GF-D8 (cell line): ENCODE data around the gene GRB2.
"Not testable (repeated sequence)": the region's sequence is repeated elsewhere in the genome, so short reads cannot be mapped to it uniquely, and the experiment has no call there.

ENCODE experiments used
- DNase-seq: peaks from one replicate; lab custom pipeline; 2025; lab: John Stamatoyannopoulos, UW

GRB2 gene

DNA sequence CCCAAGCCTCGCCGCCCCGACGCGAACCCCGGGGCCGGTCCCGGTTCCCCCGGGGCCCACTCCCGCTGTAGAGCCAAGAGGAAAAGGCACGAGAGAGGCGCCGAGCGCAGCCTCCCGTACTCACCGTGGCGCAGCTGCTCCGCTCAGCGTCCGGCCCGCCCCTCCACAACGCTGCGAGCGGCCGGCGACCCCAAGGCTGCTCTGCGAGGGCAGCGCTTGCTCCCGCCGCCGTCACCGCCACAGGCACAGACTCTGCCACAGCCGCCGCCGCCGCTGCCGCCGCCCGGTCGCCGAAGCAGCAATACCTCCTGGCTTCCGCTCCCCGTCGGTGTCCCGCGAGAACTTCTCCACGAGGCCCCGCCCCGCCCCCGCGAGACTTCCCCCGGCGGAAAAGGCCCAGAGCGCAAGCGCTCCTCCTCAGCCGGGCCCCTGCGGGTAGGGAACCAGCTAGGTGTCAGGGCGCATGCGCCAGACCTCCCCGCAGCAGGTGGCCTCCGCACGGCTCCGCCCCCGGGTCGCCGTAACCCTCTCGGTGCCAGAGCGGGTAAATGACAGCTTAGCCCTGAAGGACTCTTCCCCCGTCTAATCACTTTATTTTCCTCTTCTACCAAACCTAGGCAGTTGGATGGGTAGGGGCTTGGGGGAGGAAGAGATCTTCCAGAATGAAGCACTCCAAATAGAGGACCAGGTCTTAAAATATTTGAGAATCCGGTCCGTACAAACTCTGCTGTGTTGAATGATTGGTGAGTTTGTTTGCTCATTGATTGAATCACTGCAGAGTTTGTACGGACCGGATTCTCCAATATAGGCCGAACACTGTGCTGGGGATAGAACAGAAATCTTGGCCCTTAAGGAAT is at the start of gene GRB2:
TSS of gene GRB2 (minus strand) at position 314 of the 857 bp plus-strand sequence. CDS start 12,050 bp downstream, outside the sequence.
- peak; percentile 91 for DNase-seq

GRCh38 chr17:75454672-75455071 is 49.2 kb upstream of the GRB2 start:
- not testable (repeated sequence) for DNase-seq

- peak; percentile 54 for DNase-seq
Measured at GRCh38 chr17:75454193-75454592, 48.7 kb upstream of the GRB2 start.

DNA sequence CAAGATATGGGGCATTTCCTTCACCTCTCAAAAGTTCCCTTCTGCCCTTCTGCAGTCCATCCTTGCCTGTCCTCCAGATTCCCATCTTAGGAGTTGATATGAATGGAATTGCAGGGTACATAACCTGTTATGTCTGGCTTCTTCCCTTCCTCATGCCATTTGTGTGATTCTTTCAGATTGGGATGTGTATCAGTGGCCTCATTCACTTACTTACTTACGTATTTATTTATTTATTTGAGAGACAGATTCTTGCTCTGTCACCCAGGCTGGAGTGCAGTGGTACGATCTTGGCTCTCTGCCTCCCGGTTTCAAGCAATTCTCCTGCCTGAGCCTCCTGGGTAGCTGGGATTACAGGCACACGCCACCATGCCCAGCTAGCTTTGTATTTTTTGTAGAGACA is 44.8 kb upstream of the GRB2 start:
- DNase-seq: no peak

DNA sequence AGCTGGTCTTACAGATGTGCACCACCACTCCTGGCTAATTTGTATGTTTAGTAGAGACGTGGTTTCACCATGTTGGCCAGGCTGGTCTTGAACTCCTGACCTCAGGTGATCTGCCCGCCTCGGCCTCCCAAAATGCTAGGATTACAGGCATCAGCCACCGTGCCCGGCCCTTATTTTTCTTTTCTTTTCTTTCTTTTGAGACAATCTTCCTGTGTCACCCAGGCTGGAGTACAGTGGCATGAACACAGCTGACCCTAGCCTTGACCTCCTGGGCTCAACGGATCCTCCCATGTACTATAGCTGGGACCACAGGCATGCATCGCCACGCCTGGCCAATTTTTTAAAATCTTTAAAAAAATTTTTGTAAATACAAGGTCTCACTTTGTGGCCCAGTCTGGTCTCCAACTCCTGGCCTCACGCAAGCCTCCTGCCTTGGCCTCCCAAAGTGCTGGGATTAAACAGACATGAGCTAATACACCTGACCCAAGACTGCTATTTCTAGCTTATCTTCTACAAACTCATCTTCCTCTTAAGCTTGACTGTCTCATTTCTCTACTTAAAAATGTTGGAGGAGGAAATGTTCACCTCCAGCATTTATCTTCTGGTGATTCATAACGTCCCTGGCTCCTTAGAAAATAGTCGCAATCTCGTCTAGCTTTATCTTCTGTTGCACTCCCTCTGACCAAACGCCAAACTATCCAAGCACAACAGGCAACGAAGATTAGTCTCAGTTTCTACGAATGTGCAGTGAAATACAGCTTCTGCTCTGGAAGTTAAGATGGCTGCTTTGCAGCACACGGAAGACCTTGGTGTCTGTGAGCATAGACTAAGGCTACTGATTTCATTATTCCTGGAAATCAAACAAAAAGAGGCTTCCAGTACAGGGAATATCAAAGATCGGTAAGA is 42.7 kb upstream of the GRB2 start:
- DNase-seq: no peak

- DNase-seq: not testable (repeated sequence)
Measured at GRCh38 chr17:75445896-75446295, 40.4 kb upstream of the GRB2 start.

GRCh38 chr17:75445296-75445695 is 39.8 kb upstream of the GRB2 start:
- DNase-seq: no peak

DNA sequence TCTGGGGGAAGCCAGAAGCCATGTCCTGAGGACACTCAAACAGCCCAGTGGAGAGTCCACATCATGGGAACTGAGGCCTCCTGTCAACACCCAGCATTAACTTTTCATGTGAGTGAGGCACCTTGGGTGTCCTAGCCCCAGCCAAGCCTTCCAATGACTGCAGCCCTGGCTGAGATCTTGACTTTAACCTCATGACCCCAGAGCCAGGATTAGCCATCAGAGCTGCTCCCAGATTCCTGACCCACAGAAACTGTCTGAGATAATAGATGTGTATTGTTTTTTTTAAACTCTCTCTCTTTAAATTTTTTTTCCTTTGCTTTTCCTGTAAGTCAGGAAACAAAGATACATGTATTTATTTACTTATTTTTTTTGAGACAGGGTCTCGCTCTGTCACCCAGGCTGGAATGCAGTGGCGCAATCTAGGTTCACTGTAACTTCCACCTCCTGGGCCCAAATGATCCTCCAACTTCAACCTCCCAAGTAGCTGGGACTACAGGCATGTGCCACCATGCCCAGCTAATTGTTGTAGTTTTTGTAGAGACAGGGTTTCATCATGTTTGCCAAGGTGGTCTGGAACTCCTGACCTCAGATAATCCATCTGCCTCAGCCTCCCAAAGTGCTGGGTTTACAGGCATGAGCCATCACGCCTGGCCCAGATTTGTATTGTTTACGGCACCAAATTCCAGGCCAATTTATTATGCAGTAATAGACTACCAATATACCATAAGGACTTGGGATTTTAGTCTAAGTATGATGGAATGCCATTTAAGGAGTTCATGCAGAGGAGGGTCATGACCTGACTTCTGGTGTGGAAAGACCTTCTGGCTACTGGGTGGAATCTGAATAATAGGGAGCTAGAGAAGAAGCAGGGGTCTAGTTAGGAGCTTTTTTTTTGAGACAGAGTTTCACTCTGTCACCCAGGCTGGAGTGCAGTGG is 37.0 kb upstream of the GRB2 start:
- no peak for DNase-seq

DNA sequence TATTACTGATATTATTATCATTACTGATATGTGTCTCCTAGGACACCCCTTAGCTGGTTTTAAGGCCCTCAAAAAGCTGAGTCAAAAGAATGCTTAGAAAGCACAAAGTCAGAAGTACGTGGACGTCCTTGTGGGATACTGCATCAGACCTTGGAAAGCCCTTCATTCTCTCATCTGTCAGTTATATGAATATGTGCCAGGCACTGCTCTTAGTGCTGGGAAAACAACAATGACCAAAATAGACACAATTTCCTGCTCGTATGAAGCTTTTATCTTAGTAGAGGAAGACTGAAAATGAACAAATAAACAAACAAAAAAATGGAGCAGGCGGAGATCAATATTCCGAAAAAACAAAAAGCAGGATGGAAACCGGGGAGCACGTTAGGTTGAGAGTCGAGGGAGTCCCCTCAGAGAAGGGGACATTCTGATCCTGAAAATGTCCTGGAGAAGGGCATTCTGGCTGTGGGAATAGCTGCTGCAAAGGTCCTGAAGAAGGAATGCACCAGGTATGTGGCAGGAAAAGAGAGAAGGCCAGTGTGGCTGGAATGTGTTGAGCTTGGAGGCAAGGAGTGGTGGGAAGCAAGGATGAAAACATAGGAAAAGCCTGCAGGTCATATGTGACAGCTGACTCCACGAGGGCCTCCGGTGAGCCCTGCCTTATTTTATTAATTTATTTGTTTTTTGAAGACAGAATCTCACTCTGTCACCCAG is 35.4 kb upstream of the GRB2 start:
- DNase-seq: no peak

DNA sequence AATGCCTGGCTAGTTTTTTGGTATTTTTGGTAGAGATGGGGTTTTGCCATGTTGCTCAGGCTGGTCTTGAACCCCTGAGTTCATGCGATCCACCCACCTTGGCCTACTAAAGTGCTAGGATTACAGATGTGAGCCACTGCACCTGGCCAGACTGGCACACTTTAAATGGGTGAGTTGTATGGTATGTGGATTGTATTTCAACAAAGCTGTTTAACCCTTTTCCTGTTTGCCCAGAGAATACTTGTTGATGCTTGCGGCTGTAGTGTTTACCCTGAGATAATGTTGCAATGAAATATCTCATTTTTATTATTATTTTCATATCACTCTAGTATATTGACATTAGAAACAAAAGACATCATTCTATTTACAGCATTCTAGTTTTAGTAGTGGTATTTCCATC is 33.8 kb upstream of the GRB2 start:
- DNase-seq: no peak

- not testable (repeated sequence) for DNase-seq
Measured at GRCh38 chr17:75437404-75437803, 31.9 kb upstream of the GRB2 start.

DNA sequence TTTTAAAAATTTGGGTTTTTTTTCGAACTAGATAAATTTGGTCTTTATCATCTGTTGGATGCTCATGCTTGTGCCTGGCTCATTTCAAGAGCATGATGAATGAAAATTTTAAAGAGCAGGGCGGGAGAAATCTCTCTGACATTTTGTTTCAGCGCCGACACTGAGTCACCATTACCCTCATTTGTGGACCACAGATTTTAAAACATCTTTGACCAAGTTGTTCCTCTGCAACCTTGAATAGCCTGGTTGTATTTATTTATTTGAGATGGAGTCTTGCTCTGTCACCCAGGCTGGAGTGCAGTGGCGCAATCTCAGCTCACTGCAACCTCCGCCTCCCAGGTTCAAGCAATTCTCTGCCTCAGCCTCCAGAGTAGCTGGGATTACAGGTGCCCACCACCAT is 29.0 kb upstream of the GRB2 start:
- DNase-seq: not testable (repeated sequence)

DNA sequence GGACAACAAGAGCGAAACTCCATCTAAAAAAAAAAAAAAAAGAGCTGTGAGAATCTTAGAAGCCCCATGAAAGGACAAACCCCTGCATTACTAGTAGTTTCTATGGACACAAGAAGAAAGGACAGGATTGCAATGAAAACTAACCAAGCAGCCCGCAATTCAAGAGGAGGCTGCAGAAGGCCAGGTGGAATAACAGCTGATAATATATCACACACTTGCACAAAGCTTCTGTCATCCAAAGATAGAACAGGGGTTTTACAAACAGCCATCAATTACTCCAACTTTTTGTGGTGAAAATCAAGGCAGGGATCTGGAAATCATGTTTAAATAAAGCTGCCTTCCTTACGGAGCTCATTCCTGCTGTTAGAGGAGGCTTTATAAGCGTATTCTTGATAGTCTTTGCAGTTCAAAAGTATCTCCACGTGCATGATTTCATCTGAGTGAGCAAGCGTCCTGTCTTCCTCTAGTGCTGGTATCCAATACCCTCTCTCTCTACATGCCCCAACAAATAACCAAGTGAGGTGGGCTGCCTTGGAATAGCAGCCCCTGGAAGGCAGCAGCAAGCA is 27.8 kb upstream of the GRB2 start:
- DNase-seq: no peak

- DNase-seq: no peak
Measured at GRCh38 chr17:75430159-75430974, 24.9 kb upstream of the GRB2 start.

GRCh38 chr17:75428543-75429469 is 23.3 kb upstream of the GRB2 start:
- DNase-seq: no peak

GRCh38 chr17:75418531-75418930 is 13.1 kb upstream of the GRB2 start:
- DNase-seq: no peak

- no peak for DNase-seq
Measured at GRCh38 chr17:75417054-75417580, 11.6 kb upstream of the GRB2 start.

- no peak for DNase-seq
Measured at GRCh38 chr17:75416006-75416405, 10.5 kb upstream of the GRB2 start.
